Measurements from ENCODE around the gene GABBR2. TPM values are rescaled to one million over a fixed set of nuclear protein-coding genes. Genes with fewer than 3 reads are reported as not detected.

The GABBR2 gene
- total RNA-seq, 2 experiments from 2014 or later: not detected

- intact Hi-C loops (cut with DNase I, micrococcal nuclease): no loop called here
- ChIA-PET CTCF (no interaction called here), POLR2A (no interaction called here)
- Mint-ChIP-seq H3K36me3 (ENCODE audit: low read depth) (no peaks in the 10 kb centered on the region), H3K27me3 (peaks cover 75% of the 10 kb centered on the region), H3K9me3 (no peaks in the 10 kb centered on the region), H3K4me3 (no peak overlapping the region), H3K27ac (no peak overlapping the region), H3K4me1 (ENCODE audit: low read depth) (no peaks in the 10 kb centered on the region)
- peaks cover 0 to 3% of the 10 kb centered on the region in 2 experiments for H3K9me3 ChIP-seq (ENCODE audit: control insufficient read depth in 1 of 2, insufficient read depth in 1 of 2, low read length in 2 of 2)
- H3K27me3 ChIP-seq (ENCODE audit: control insufficient read depth in 1 of 2, insufficient read depth in 2 of 2, low read length in 2 of 2): peaks cover 7 to 22% of the 10 kb centered on the region in 2 experiments
- TF ChIP-seq, protein P1, sequence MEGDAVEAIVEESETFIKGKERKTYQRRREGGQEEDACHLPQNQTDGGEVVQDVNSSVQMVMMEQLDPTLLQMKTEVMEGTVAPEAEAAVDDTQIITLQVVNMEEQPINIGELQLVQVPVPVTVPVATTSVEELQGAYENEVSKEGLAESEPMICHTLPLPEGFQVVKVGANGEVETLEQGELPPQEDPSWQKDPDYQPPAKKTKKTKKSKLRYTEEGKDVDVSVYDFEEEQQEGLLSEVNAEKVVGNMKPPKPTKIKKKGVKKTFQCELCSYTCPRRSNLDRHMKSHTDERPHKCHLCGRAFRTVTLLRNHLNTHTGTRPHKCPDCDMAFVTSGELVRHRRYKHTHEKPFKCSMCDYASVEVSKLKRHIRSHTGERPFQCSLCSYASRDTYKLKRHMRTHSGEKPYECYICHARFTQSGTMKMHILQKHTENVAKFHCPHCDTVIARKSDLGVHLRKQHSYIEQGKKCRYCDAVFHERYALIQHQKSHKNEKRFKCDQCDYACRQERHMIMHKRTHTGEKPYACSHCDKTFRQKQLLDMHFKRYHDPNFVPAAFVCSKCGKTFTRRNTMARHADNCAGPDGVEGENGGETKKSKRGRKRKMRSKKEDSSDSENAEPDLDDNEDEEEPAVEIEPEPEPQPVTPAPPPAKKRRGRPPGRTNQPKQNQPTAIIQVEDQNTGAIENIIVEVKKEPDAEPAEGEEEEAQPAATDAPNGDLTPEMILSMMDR (IDR thresholded peaks at IDR 0.05): no peak
- H3K4me3 ChIP-seq (ENCODE audit: low read length): no peak overlapping the region
- no peaks in the 10 kb centered on the region for H3K36me3 ChIP-seq (ENCODE audit: insufficient read depth, low read length)
- no peak for DNase-seq
- ATAC-seq (ENCODE audit: poor library complexity): no peak
- H3K27ac ChIP-seq (ENCODE audit: low read depth in 1 of 2, low read length in 2 of 2): no peak overlapping the region
- H3K4me1 ChIP-seq (ENCODE audit: insufficient read depth, low read length): no peaks in the 10 kb centered on the region
These were observed 7.2 kb downstream of the GABBR2 start for GRCh38 chr9:98701576-98701975.

- intact Hi-C loops (cut with DNase I, micrococcal nuclease): no loop called here
- Mint-ChIP-seq H3K4me1 (ENCODE audit: low read depth) (no peaks in the 10 kb centered on the region), H3K36me3 (ENCODE audit: low read depth) (no peaks in the 10 kb centered on the region), H3K27me3 (peaks cover 72% of the 10 kb centered on the region), H3K27ac (no peak overlapping the region), H3K4me3 (no peak overlapping the region), H3K9me3 (no peaks in the 10 kb centered on the region)
- Histone ChIP-seq H3K4me1 (ENCODE audit: insufficient read depth, low read length) (no peaks in the 10 kb centered on the region), H3K4me3 (ENCODE audit: low read length) (no peak overlapping the region), H3K27me3 (ENCODE audit: control insufficient read depth in 1 of 2, insufficient read depth in 2 of 2, low read length in 2 of 2) (peaks cover 2 to 16% of the 10 kb centered on the region in 2 experiments), H3K36me3 (ENCODE audit: insufficient read depth, low read length) (no peaks in the 10 kb centered on the region), H3K27ac (ENCODE audit: low read depth in 1 of 2, low read length in 2 of 2) (no peak overlapping the region), H3K9me3 (ENCODE audit: control insufficient read depth in 1 of 2, insufficient read depth in 1 of 2, low read length in 2 of 2) (peaks cover 0 to 3% of the 10 kb centered on the region in 2 experiments)
- DNase-seq (no peak), ATAC-seq (ENCODE audit: poor library complexity) (no peak)
- CTCF ChIA-PET: no interaction called here
- POLR2A ChIA-PET: no interaction called here
- TF ChIP-seq, protein P1 (IDR thresholded peaks at IDR 0.05): no peak
These were observed 7.9 kb downstream of the GABBR2 start for GRCh38 chr9:98700801-98701200.

GRCh38 chr9:98698856-98699255 is 9.9 kb downstream of the GABBR2 start:
- H3K27me3 Mint-ChIP-seq: peaks cover 70% of the 10 kb centered on the region
- H3K27ac ChIP-seq (ENCODE audit: low read depth in 1 of 2, low read length in 2 of 2): no peak overlapping the region
- no peaks in the 10 kb centered on the region for H3K9me3 Mint-ChIP-seq
- H3K4me3 Mint-ChIP-seq: no peak overlapping the region
- TF ChIP-seq, protein P1 (IDR thresholded peaks at IDR 0.05): no peak
- intact Hi-C loops (cut with DNase I, micrococcal nuclease): no loop called here
- no peak overlapping the region for H3K27ac Mint-ChIP-seq
- H3K4me1 ChIP-seq (ENCODE audit: insufficient read depth, low read length): no peaks in the 10 kb centered on the region
- peaks cover 2 to 6% of the 10 kb centered on the region in 2 experiments for H3K27me3 ChIP-seq (ENCODE audit: control insufficient read depth in 1 of 2, insufficient read depth in 2 of 2, low read length in 2 of 2)
- ChIA-PET POLR2A (no interaction called here), CTCF (no interaction called here)
- ATAC-seq (ENCODE audit: poor library complexity) (no peak), DNase-seq (no peak)
- no peaks in the 10 kb centered on the region for H3K36me3 ChIP-seq (ENCODE audit: insufficient read depth, low read length)
- no peak overlapping the region for H3K4me3 ChIP-seq (ENCODE audit: low read length)
- no peaks in the 10 kb centered on the region for H3K4me1 Mint-ChIP-seq (ENCODE audit: low read depth)
- H3K9me3 ChIP-seq (ENCODE audit: control insufficient read depth in 1 of 2, insufficient read depth in 1 of 2, low read length in 2 of 2): peaks cover 0 to 3% of the 10 kb centered on the region in 2 experiments
- H3K36me3 Mint-ChIP-seq (ENCODE audit: low read depth): no peaks in the 10 kb centered on the region

Data from CD4-positive, alpha-beta T cell (primary cell).